Measurements from ENCODE around the gene PRR9.

- TF ChIP-seq ZNF274 (IDR thresholded peaks at IDR 0.05; ENCODE audit: borderline replicate concordance, extremely low read depth, low read length) (no peak), CTCF (IDR thresholded peaks at IDR 0.05; ENCODE audit: control extremely low read depth in 1 of 3, insufficient read depth in 1 of 3, low read depth in 1 of 3, low read length in 3 of 3) (no peak), EZH2 (IDR thresholded peaks at IDR 0.05; ENCODE audit: low read depth, low read length, severe bottlenecking) (no peak), NRF1 (IDR thresholded peaks at IDR 0.05; ENCODE audit: low read depth, low read length) (no peak), SIN3A (conservative IDR thresholded peaks at IDR 0.05 in 1 of 2, IDR thresholded peaks at IDR 0.05 in 1 of 2; ENCODE audit: low read depth in 1 of 2, low read length in 2 of 2) (no peak)
Measured at GRCh38 chr1:153259387-153259786, 42.0 kb downstream of the PRR9 start, which contains the start of gene LORICRIN.

All from H1 (cell line).